GM12878 (cell line): ENCODE measurements around the gene FLOT1. TPM values are rescaled to one million over a fixed set of nuclear protein-coding genes. Genes with fewer than 3 reads are reported as not detected.
A peak's percentile ranks its signal among the peaks of the same experiment; 100 is the strongest.

ENCODE experiments used
- ATAC-seq: fragments of 200-7000 bp; cut with Tn5 transposase; 3 replicates; pipeline ENCODE4 v1.9.1; 2020; ENCODE audit warnings: mild to moderate bottlenecking, moderate library complexity
- BruUV-seq: library from RNA; stranded (reverse); fragments of 400-500 nt; replicated peaks from 2 replicates; lab custom pipeline; 2021; lab: Mats Ljungman, UMichigan
- CTCF ChIA-PET: fragments of 300-600 bp; sonication (Branson Sonifier 250); formaldehyde crosslinking; extraction: SDS; loops from one replicate; lab custom pipeline; 2021; ENCODE audit warnings: inconsistent platforms; lab: Yijun Ruan, JAX
- POLR2A ChIA-PET: fragments of 350-600 bp; formaldehyde crosslinking; extraction: SDS; loops from one replicate; lab custom pipeline; 2021; ENCODE audit warnings: inconsistent platforms; lab: Charles Lee
- RAD21 ChIA-PET: fragments of 300-600 bp; sonication (Branson Sonifier 250); formaldehyde crosslinking; loops from one replicate; lab custom pipeline; 2023; ENCODE audit warnings: antibody characterized with exemption; ENCODE audit not compliant: unreplicated experiment; lab: Charles Lee
- SMC1A ChIA-PET: fragments of 300-600 bp; sonication (Branson Sonifier 250); formaldehyde crosslinking; loops from one replicate; lab custom pipeline; 2023; ENCODE audit not compliant: unreplicated experiment, uncharacterized antibody; lab: Charles Lee
- DNase-seq: peaks from one replicate; pipeline ENCODE4 v3.0.0-alpha.2; 2011; ENCODE audit warnings: low read depth, low spot score
- FAIRE-seq: peaks from 3 replicates; lab custom pipeline; 2011; peaks lifted over from hg19 to GRCh38; lab: Jason Lieb, UNC
- H2AFZ ChIP-seq: 2 replicates; pipeline ENCODE4 v1.6.0; 2011; ENCODE audit warnings: low read depth, low read length, control low read depth; ENCODE audit not compliant: control insufficient read depth
- H3K27ac ChIP-seq: 2 replicates; pipeline ENCODE4 v1.5.1; 2011; ENCODE audit warnings: control low read depth; ENCODE audit not compliant: control insufficient read depth, insufficient read depth
- H3K27me3 ChIP-seq, 2 experiments: replicated peaks in 1 of 2; 2 replicates each; pipeline versions ENCODE4 v1.6.0 to v1.6.1; 2011; ENCODE audit warnings: low read length in 1 of 2; ENCODE audit not compliant: control insufficient read depth in 2 of 2, insufficient read depth in 2 of 2
- H3K36me3 ChIP-seq, 2 experiments: 2 replicates each; pipeline ENCODE4 v1.5.1; 2011; ENCODE audit warnings: low read length in 1 of 2; ENCODE audit not compliant: control insufficient read depth in 2 of 2, insufficient read depth in 2 of 2
- H3K4me1 ChIP-seq: 2 replicates; pipeline ENCODE4 v1.6.1; 2011; ENCODE audit warnings: mild to moderate bottlenecking, low read length, moderate library complexity, mixed read lengths; ENCODE audit not compliant: control insufficient read depth, insufficient read depth
- H3K4me2 ChIP-seq: 2 replicates; pipeline ENCODE4 v1.6.0; 2011; ENCODE audit warnings: control low read depth; ENCODE audit not compliant: control insufficient read depth, insufficient read depth
- H3K4me3 ChIP-seq: fragments of 200-600 bp; sonication (generic); 2 replicates; pipeline ENCODE4 v1.5.1; 2016
- H3K79me2 ChIP-seq: 2 replicates; pipeline ENCODE4 v1.6.0; 2011; ENCODE audit warnings: low read length; ENCODE audit not compliant: control insufficient read depth, insufficient read depth
- H3K9ac ChIP-seq: 2 replicates; pipeline ENCODE4 v1.8.0; 2011; ENCODE audit warnings: low read length, control low read depth, mixed read lengths; ENCODE audit not compliant: control insufficient read depth, insufficient read depth
- H3K9me3 ChIP-seq: replicated peaks from 3 replicates; pipeline ENCODE4 v1.5.1; 2011; ENCODE audit warnings: mild to moderate bottlenecking, low read length; ENCODE audit not compliant: control insufficient read depth, insufficient read depth
- H4K20me1 ChIP-seq: 2 replicates; pipeline ENCODE4 v1.6.0; 2011; ENCODE audit not compliant: control insufficient read depth, insufficient read depth
- ATF3 ChIP-seq: IDR thresholded peaks from 2 replicates; pipeline ENCODE4 v1.6.1; 2011; ENCODE audit warnings: low read depth, mild to moderate bottlenecking, low read length, moderate library complexity, borderline replicate concordance; ENCODE audit errors: extremely low read depth
- ATF7 ChIP-seq: fragments of 450-650 bp; IDR thresholded peaks from 2 replicates; pipeline ENCODE4 v1.6.1; 2016; ENCODE audit warnings: low read depth, mild to moderate bottlenecking
- BACH1 ChIP-seq: fragments of 450-650 bp; IDR thresholded peaks from 2 replicates; pipeline ENCODE4 v1.6.1; 2017; ENCODE audit warnings: mild to moderate bottlenecking, borderline replicate concordance
- CREM ChIP-seq: IDR thresholded peaks from 2 replicates; pipeline ENCODE4 v1.6.1; 2014; ENCODE audit warnings: antibody characterized with exemption, low read depth
- E4F1 ChIP-seq: fragments of 450-650 bp; IDR thresholded peaks from 2 replicates; pipeline ENCODE4 v1.6.1; 2018; ENCODE audit warnings: borderline replicate concordance, mild to moderate bottlenecking; ENCODE audit not compliant: partially characterized antibody
- EED ChIP-seq: sonication (generic); IDR thresholded peaks from 2 replicates; pipeline ENCODE4 v1.6.1; 2016; ENCODE audit warnings: antibody characterized with exemption, low read depth
- GATAD2B ChIP-seq: fragments of 450-650 bp; conservative IDR thresholded peaks from 2 replicates; pipeline ENCODE4 v1.6.1; 2017; ENCODE audit warnings: low read depth, mild to moderate bottlenecking, moderate library complexity
- HDGF ChIP-seq: fragments of 450-650 bp; IDR thresholded peaks from 2 replicates; pipeline ENCODE4 v1.6.1; 2016; ENCODE audit warnings: antibody characterized with exemption
- IRF3 ChIP-seq: fragments of 450-650 bp; IDR thresholded peaks from 2 replicates; pipeline ENCODE4 v1.6.1; 2014; ENCODE audit warnings: mild to moderate bottlenecking
- MTA3 ChIP-seq: IDR thresholded peaks from 2 replicates; pipeline ENCODE4 v1.6.1; 2012; ENCODE audit warnings: low read length, inconsistent platforms, borderline replicate concordance
- NFIC ChIP-seq: IDR thresholded peaks from 2 replicates; pipeline ENCODE4 v1.6.1; 2012; ENCODE audit warnings: low read depth, mild to moderate bottlenecking, inconsistent platforms, low read length, moderate library complexity
- POLR2AphosphoS5 ChIP-seq: IDR thresholded peaks from 2 replicates; pipeline ENCODE4 v1.6.1; 2011; ENCODE audit warnings: mild to moderate bottlenecking, low read length, inconsistent platforms
- RAD51 ChIP-seq: fragments of 450-650 bp; IDR thresholded peaks from 2 replicates; pipeline ENCODE4 v1.6.1; 2016; ENCODE audit warnings: moderate library complexity, mild to moderate bottlenecking, inconsistent platforms
- RELB ChIP-seq: fragments of 450-650 bp; IDR thresholded peaks from 2 replicates; pipeline ENCODE4 v1.6.1; 2017; ENCODE audit warnings: low read depth, mild to moderate bottlenecking, moderate library complexity
- SMAD5 ChIP-seq: IDR thresholded peaks from 2 replicates; pipeline ENCODE4 v1.6.1; 2016; ENCODE audit warnings: antibody characterized with exemption, low read depth
- SPI1 ChIP-seq: IDR thresholded peaks from 2 replicates; pipeline ENCODE4 v1.6.1; 2011; ENCODE audit warnings: low read depth, mild to moderate bottlenecking, low read length, moderate library complexity, borderline replicate concordance; ENCODE audit not compliant: insufficient read depth
- SUPT20H ChIP-seq: IDR thresholded peaks from 2 replicates; pipeline ENCODE4 v1.6.1; 2011; ENCODE audit warnings: low read depth, mild to moderate bottlenecking, low read length, moderate library complexity, borderline replicate concordance; ENCODE audit not compliant: control insufficient read depth
- YY1 ChIP-seq: IDR thresholded peaks from 2 replicates; pipeline ENCODE4 v1.6.1; 2011; ENCODE audit warnings: low read depth, mild to moderate bottlenecking, low read length
- WGBS: methylation state at CpG from one replicate; pipeline ENCODE4 v1.1.6; 2016; ENCODE audit warnings: low lambda C conversion rate; ENCODE audit not compliant: insufficient replicate concordance, insufficient coverage; ENCODE audit errors: missing lambda C conversion rate; 5-methylcytosine and 5-hydroxymethylcytosine counted together
- in situ Hi-C: fragments of 300-500 bp; cut with MboI; formaldehyde crosslinking; loops from 9 replicates; pipeline ENCODE4 v1.14.3; 2018; ENCODE audit warnings: mixed read lengths
- intact Hi-C: fragments of 100-400 bp; cut with micrococcal nuclease; formaldehyde crosslinking; loops from one replicate; pipeline ENCODE4 v1.14.2; 2022; ENCODE audit not compliant: unreplicated experiment
- polyA plus RNA-seq, 11 experiments: library from polyadenylated mRNA; depleted of rRNA in 4 of 11; unstranded in 6 of 11; stranded (reverse) in 5 of 11; fragments of >200 nt; fragmentation: Nextera tagmentation in 4 of 11; fragmentation: Illumina TruSeq in 1 of 11; extraction: Ambion mirVana in 4 of 11; extraction: Trizol in 1 of 11; gene quantifications; 1 replicate in 1 of 11; 2 replicates in 10 of 11; pipeline versions ENCODE4 v1.2.1 to v1.2.3, GENCODE V29; 2011 to 2016; ENCODE audit warnings: inconsistent platforms in 2 of 11, missing spikeins in 2 of 11, low read depth in 1 of 11
- total RNA-seq, 4 experiments: library from RNA; depleted of rRNA in 3 of 4; stranded (reverse); fragments of >200 nt in 3 of 4; fragmentation: Illumina TruSeq in 1 of 4; extraction: Trizol in 1 of 4; gene quantifications; 2 replicates each; pipeline versions ENCODE4 v1.2.1 to v1.2.3, GENCODE V29; 2013 to 2021

The FLOT1 gene
- total and polyA plus RNA-seq, 10 of the 15 experiments (the other 5 are each of a cell fraction or from before 2014, with no cell fraction given) = 12.3 to 153 (median 112) TPM

- Histone ChIP-seq H3K27ac (peak overlapping the region; percentile 44), H3K9me3 (no peaks in the 10 kb centered on the region), H4K20me1 (no peaks in the 10 kb centered on the region), H3K79me2 (no peaks in the 10 kb centered on the region), H2AFZ (peak overlapping the region; percentile 13), H3K4me3 (no peak overlapping the region), H3K27me3 (no peaks in the 10 kb centered on the region), H3K4me2 (no peak overlapping the region; the same call in 1 of the 2 replicates), H3K36me3 (no peaks in the 10 kb centered on the region), H3K4me1 (peaks cover 15% of the 10 kb centered on the region), H3K9ac (no peak overlapping the region)
- SMC1A ChIA-PET = interaction anchor here (0.6 to 5.7 kb wide), 15 partner anchors 9 to 139 kb away, joined by 3 to 58 read pairs (median 6); no protein-coding TSS in a partner anchor
- ATAC-seq (peak; percentile 75), DNase-seq (peak; percentile 66), FAIRE-seq (peak; percentile 90)
- POLR2A ChIA-PET = interaction anchor here (0.5 to 3.5 kb wide), 10 partner anchors 9 to 54 kb away, joined by 3 to 19 read pairs (median 3); no protein-coding TSS in a partner anchor
- 24% methylated on average over 13 of the region's 13 CpGs for whole genome bisulfite sequencing
- in situ Hi-C loops (no loop called here), intact Hi-C loops (no loop called here)
- no TSS peak for BruUV-seq
- CTCF ChIA-PET = interaction anchor here (0.6 to 2.2 kb wide), 9 partner anchors 9 to 50 kb away, joined by 3 to 8 read pairs (median 4); no protein-coding TSS in a partner anchor
- RAD21 ChIA-PET = interaction anchor here (0.9 to 5.3 kb wide), 7 partner anchors 9 to 44 kb away, joined by 3 to 39 read pairs (median 6); no protein-coding TSS in a partner anchor
- no peak for TF ChIP-seq ATF3
- TF ChIP-seq YY1 = peak; percentile 83
- peak; percentile 45; the same call in 1 of the 2 replicates for TF ChIP-seq HDGF
- peak; percentile 71; the same call in 1 of the 2 replicates for TF ChIP-seq GATAD2B
- TF ChIP-seq SMAD5 = no peak
- TF ChIP-seq POLR2AphosphoS5 = 0 out of 2 replicates have a peak, but pooled peaks have one; percentile 28
- 0 out of 2 replicates have a peak, but pooled peaks have one; percentile 16 for TF ChIP-seq BACH1
- TF ChIP-seq CREM = peak; percentile 71
- no peak for TF ChIP-seq SUPT20H
- TF ChIP-seq RAD51 = peak; percentile 42; the same call in 1 of the 2 replicates
- peak; percentile 71 for TF ChIP-seq NFIC
- peak; percentile 91 for TF ChIP-seq SPI1
- TF ChIP-seq IRF3 = no peak
- TF ChIP-seq ATF7 = peak; percentile 95
- TF ChIP-seq E4F1 = peak; percentile 20
- TF ChIP-seq RELB = peak; percentile 66
- TF ChIP-seq MTA3 = no peak
- TF ChIP-seq EED = peak; percentile 94
Measured at GRCh38 chr6:30781743-30782424, 39.4 kb upstream of the FLOT1 start.
